ENCODE measurements around the gene RAPSN.

Gene RAPSN

GRCh38 chr11:47478651-47479329 lies 29.9 kb upstream of the RAPSN start:
- Histone ChIP-seq H3K27me3 (ENCODE audit: control insufficient read depth, insufficient read depth, low read length) (no peaks in the 10 kb centered on the region), H3K36me3 (ENCODE audit: control insufficient read depth, insufficient read depth, low read length) (peaks cover 43% of the 10 kb centered on the region), H3K4me1 (ENCODE audit: control insufficient read depth, insufficient read depth, low read length) (no peaks in the 10 kb centered on the region), H3K9ac (ENCODE audit: low read length) (no peak overlapping the region), H3K4me3 (ENCODE audit: low read length) (no peak overlapping the region), H3K9me3 (ENCODE audit: control insufficient read depth, low read length) (no peaks in the 10 kb centered on the region)

- Histone ChIP-seq H3K9me3 (ENCODE audit: control insufficient read depth, low read length) (no peaks in the 10 kb centered on the region), H3K27me3 (ENCODE audit: control insufficient read depth, insufficient read depth, low read length) (no peaks in the 10 kb centered on the region), H3K9ac (ENCODE audit: low read length) (no peak overlapping the region), H3K4me3 (ENCODE audit: low read length) (no peak overlapping the region), H3K4me1 (ENCODE audit: control insufficient read depth, insufficient read depth, low read length) (no peaks in the 10 kb centered on the region), H3K36me3 (ENCODE audit: control insufficient read depth, insufficient read depth, low read length) (peaks cover 40% of the 10 kb centered on the region)
Measured at GRCh38 chr11:47477753-47478152, 28.8 kb upstream of the RAPSN start.

- Histone ChIP-seq H3K9me3 (ENCODE audit: control insufficient read depth, low read length) (no peaks in the 10 kb centered on the region), H3K27me3 (ENCODE audit: control insufficient read depth, insufficient read depth, low read length) (no peaks in the 10 kb centered on the region), H3K9ac (ENCODE audit: low read length) (no peak overlapping the region), H3K4me3 (ENCODE audit: low read length) (no peak overlapping the region), H3K36me3 (ENCODE audit: control insufficient read depth, insufficient read depth, low read length) (peaks cover 40% of the 10 kb centered on the region), H3K4me1 (ENCODE audit: control insufficient read depth, insufficient read depth, low read length) (no peaks in the 10 kb centered on the region)
Measured at GRCh38 chr11:47477323-47477722, 28.4 kb upstream of the RAPSN start.

- H3K9ac ChIP-seq (ENCODE audit: low read length) = no peak overlapping the region
- no peaks in the 10 kb centered on the region for H3K9me3 ChIP-seq (ENCODE audit: control insufficient read depth, low read length)
- H3K27me3 ChIP-seq (ENCODE audit: control insufficient read depth, insufficient read depth, low read length) = no peaks in the 10 kb centered on the region
- no peak overlapping the region for H3K4me3 ChIP-seq (ENCODE audit: low read length)
- peaks cover 19% of the 10 kb centered on the region for H3K36me3 ChIP-seq (ENCODE audit: control insufficient read depth, insufficient read depth, low read length)
- H3K4me1 ChIP-seq (ENCODE audit: control insufficient read depth, insufficient read depth, low read length) = peaks cover 13% of the 10 kb centered on the region
Measured at GRCh38 chr11:47470671-47471070, 21.7 kb upstream of the RAPSN start.

- Histone ChIP-seq H3K9ac (ENCODE audit: low read length) (no peak overlapping the region), H3K9me3 (ENCODE audit: control insufficient read depth, low read length) (no peaks in the 10 kb centered on the region), H3K36me3 (ENCODE audit: control insufficient read depth, insufficient read depth, low read length) (peaks cover 13% of the 10 kb centered on the region), H3K4me3 (ENCODE audit: low read length) (no peak overlapping the region), H3K27me3 (ENCODE audit: control insufficient read depth, insufficient read depth, low read length) (no peaks in the 10 kb centered on the region), H3K4me1 (ENCODE audit: control insufficient read depth, insufficient read depth, low read length) (peaks cover 13% of the 10 kb centered on the region)
Measured at GRCh38 chr11:47469361-47470179, 20.6 kb upstream of the RAPSN start.

GRCh38 chr11:47468598-47469214 lies 19.8 kb upstream of the RAPSN start:
- Histone ChIP-seq H3K27me3 (ENCODE audit: control insufficient read depth, insufficient read depth, low read length) (no peaks in the 10 kb centered on the region), H3K36me3 (ENCODE audit: control insufficient read depth, insufficient read depth, low read length) (peaks cover 13% of the 10 kb centered on the region), H3K9ac (ENCODE audit: low read length) (no peak overlapping the region), H3K9me3 (ENCODE audit: control insufficient read depth, low read length) (no peaks in the 10 kb centered on the region), H3K4me1 (ENCODE audit: control insufficient read depth, insufficient read depth, low read length) (peaks cover 13% of the 10 kb centered on the region), H3K4me3 (ENCODE audit: low read length) (no peak overlapping the region)

GRCh38 chr11:47467357-47467756 lies 18.4 kb upstream of the RAPSN start:
- H3K9ac ChIP-seq (ENCODE audit: low read length) = peak overlapping the region; percentile 24
- peaks cover 8% of the 10 kb centered on the region for H3K36me3 ChIP-seq (ENCODE audit: control insufficient read depth, insufficient read depth, low read length)
- no peaks in the 10 kb centered on the region for H3K27me3 ChIP-seq (ENCODE audit: control insufficient read depth, insufficient read depth, low read length)
- peaks cover 13% of the 10 kb centered on the region for H3K4me1 ChIP-seq (ENCODE audit: control insufficient read depth, insufficient read depth, low read length)
- H3K4me3 ChIP-seq (ENCODE audit: low read length) = no peak overlapping the region
- H3K9me3 ChIP-seq (ENCODE audit: control insufficient read depth, low read length) = no peaks in the 10 kb centered on the region

GRCh38 chr11:47466701-47467250 lies 17.8 kb upstream of the RAPSN start:
- peak overlapping the region; percentile 24 for H3K9ac ChIP-seq (ENCODE audit: low read length)
- peaks cover 8% of the 10 kb centered on the region for H3K36me3 ChIP-seq (ENCODE audit: control insufficient read depth, insufficient read depth, low read length)

GRCh38 chr11:47466201-47466600 lies 17.3 kb upstream of the RAPSN start:
- H3K36me3 ChIP-seq (ENCODE audit: control insufficient read depth, insufficient read depth, low read length) = peaks cover 8% of the 10 kb centered on the region
- H3K27me3 ChIP-seq (ENCODE audit: control insufficient read depth, insufficient read depth, low read length) = no peaks in the 10 kb centered on the region
- no peak overlapping the region for H3K4me3 ChIP-seq (ENCODE audit: low read length)
- H3K9me3 ChIP-seq (ENCODE audit: control insufficient read depth, low read length) = no peaks in the 10 kb centered on the region
- H3K9ac ChIP-seq (ENCODE audit: low read length) = no peak overlapping the region
- H3K4me1 ChIP-seq (ENCODE audit: control insufficient read depth, insufficient read depth, low read length) = peaks cover 13% of the 10 kb centered on the region

More at GRCh38 chr11:47466701-47467250, 17.8 kb upstream of the RAPSN start:
- Histone ChIP-seq H3K4me1 (ENCODE audit: control insufficient read depth, insufficient read depth, low read length) (peaks cover 13% of the 10 kb centered on the region), H3K9me3 (ENCODE audit: control insufficient read depth, low read length) (no peaks in the 10 kb centered on the region), H3K4me3 (ENCODE audit: low read length) (no peak overlapping the region), H3K27me3 (ENCODE audit: control insufficient read depth, insufficient read depth, low read length) (no peaks in the 10 kb centered on the region)

GRCh38 chr11:47464483-47464882 lies 15.5 kb upstream of the RAPSN start:
- Histone ChIP-seq H3K36me3 (ENCODE audit: control insufficient read depth, insufficient read depth, low read length) (no peaks in the 10 kb centered on the region), H3K9ac (ENCODE audit: low read length) (no peak overlapping the region), H3K4me1 (ENCODE audit: control insufficient read depth, insufficient read depth, low read length) (peaks cover 13% of the 10 kb centered on the region)

GRCh38 chr11:47461876-47462275 lies 12.9 kb upstream of the RAPSN start:
- H3K27me3 ChIP-seq (ENCODE audit: control insufficient read depth, insufficient read depth, low read length) = no peaks in the 10 kb centered on the region
- no peak overlapping the region for H3K4me3 ChIP-seq (ENCODE audit: low read length)
- no peaks in the 10 kb centered on the region for H3K9me3 ChIP-seq (ENCODE audit: control insufficient read depth, low read length)
- no peak overlapping the region for H3K9ac ChIP-seq (ENCODE audit: low read length)
- H3K36me3 ChIP-seq (ENCODE audit: control insufficient read depth, insufficient read depth, low read length) = no peaks in the 10 kb centered on the region
- H3K4me1 ChIP-seq (ENCODE audit: control insufficient read depth, insufficient read depth, low read length) = peaks cover 4% of the 10 kb centered on the region

More at GRCh38 chr11:47464483-47464882, 15.5 kb upstream of the RAPSN start:
- Histone ChIP-seq H3K9me3 (ENCODE audit: control insufficient read depth, low read length) (no peaks in the 10 kb centered on the region), H3K4me3 (ENCODE audit: low read length) (no peak overlapping the region), H3K27me3 (ENCODE audit: control insufficient read depth, insufficient read depth, low read length) (no peaks in the 10 kb centered on the region)

Data from mucosa of stomach (tissue), 1 donor.